Amniotic epithelial cell (primary cell): ENCODE data around the gene GAP43.
A peak's percentile ranks its signal among the peaks of the same experiment; 100 is the strongest.
"Not testable (repeated sequence)": the region's sequence is repeated elsewhere in the genome, so short reads cannot be mapped to it uniquely, and the experiment has no call there.

ENCODE experiments used
- DNase-seq: peaks from one replicate; pipeline ENCODE4 v3.0.0-alpha.2; 2010; ENCODE audit warnings: low read depth

GAP43 gene

DNA sequence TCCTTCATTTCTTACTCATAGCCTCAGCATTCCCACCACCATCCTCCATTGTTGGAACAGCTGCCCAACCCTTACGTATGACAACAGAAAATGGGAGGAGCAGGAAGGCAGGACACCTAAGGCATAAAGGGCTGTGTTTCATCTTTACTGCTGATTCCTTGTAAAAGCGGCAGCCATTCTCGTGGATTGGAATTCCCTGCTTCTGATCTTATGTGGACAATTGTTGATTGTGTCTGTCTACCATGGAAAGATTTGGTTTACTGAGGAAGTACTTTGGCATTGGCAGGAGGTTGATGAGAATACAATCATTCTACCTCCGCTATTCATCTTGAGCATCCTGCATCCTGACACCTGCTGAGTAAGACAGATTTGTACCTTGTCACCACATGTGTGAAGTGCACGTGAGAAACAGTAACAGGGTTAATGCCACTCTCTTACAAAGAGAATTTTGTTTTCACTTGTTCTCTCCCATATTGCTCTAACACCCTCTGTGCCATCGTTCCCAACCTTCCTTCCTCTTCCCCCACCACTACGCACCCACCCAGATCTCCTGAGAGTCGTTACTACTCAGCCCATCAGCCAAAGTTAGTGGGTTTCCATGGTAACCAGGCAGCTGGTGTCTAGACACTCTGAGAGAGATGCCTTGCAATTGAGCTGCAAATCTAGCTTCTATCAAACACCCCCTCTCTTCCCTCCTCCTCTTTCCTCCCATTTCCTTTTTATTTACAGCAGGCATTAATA lies 75.7 kb downstream of the GAP43 start:
- DNase-seq = peak; percentile 24

DNA sequence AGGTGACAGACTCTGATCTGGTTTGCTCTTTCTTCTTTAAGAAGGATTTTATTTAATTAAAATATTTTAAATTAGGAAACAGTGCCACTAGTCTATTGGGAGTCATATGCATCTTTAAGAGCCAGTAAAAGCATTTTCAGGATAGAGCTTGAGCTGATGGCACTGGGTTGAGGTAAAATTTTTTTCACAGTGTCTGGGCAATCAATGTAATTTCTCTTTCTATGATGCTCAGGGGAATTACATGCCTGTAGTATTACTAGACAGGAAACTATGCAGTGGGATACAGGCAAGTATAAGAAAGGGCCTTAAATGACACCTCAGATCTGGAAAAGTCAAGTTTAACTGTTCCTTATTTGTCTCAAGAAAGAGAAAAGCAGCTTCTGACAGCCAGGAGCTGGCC lies 76.4 kb downstream of the GAP43 start:
- no peak for DNase-seq

GRCh38 chr3:115702598-115702997 lies 79.3 kb downstream of the GAP43 start:
- DNase-seq = no peak

GRCh38 chr3:115704661-115705338 lies 81.5 kb downstream of the GAP43 start:
- peak; percentile 64 for DNase-seq

DNA sequence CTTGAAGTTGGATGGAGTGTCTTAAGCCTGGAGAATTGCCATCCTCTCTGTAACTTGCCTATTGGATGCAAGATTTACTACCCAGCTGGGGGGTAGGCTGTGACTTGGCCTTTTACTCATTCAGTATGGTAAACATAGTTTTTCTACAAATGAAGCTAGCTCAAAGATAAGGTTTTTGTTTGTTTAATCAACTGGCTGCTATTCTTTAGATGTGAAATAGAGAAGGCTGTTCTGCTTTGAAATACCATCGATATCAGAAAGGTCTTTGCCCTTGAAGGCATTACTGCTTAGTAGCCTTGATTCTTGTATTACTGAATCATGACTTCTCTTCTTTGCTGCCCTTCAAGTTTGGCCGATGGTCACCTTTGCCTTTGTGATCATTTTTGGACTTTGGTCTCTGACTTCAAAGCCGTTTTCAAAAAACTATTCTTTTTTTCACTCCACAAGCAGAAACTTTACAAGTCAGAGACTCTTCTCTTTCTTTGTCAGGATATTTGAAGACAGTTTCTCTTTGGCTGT lies 83.1 kb downstream of the GAP43 start:
- DNase-seq = no peak

GRCh38 chr3:115708540-115708939 lies 85.2 kb downstream of the GAP43 start:
- DNase-seq = no peak

DNA sequence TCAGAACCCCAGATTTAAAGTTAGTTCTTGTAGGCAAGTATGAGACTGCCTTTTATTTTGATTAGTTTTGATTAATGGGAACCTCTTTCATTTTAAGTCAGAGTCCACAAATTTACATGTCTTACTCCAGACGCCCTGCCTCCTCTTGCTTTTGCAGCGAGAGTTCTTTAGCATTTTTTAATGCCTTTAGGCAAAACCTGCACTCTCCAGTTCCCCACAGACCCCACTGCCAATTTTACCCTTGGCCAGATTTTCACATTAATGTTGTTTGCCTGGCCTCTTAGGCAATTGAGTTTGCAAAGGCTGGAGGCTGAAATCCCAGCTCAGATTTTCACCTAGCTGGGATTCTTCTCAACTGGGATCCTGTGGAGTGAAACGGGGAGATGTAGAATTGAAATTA lies 85.8 kb downstream of the GAP43 start:
- no peak for DNase-seq

GRCh38 chr3:115709931-115710330 lies 86.6 kb downstream of the GAP43 start:
- DNase-seq = peak; percentile 12

- peak; percentile 33 for DNase-seq
Observed at GRCh38 chr3:115710799-115711198, 87.5 kb downstream of the GAP43 start.

- DNase-seq = no peak
Observed at GRCh38 chr3:115712871-115713270, 89.6 kb downstream of the GAP43 start.

GRCh38 chr3:115713284-115713683 lies 90.0 kb downstream of the GAP43 start:
- no peak for DNase-seq

DNA sequence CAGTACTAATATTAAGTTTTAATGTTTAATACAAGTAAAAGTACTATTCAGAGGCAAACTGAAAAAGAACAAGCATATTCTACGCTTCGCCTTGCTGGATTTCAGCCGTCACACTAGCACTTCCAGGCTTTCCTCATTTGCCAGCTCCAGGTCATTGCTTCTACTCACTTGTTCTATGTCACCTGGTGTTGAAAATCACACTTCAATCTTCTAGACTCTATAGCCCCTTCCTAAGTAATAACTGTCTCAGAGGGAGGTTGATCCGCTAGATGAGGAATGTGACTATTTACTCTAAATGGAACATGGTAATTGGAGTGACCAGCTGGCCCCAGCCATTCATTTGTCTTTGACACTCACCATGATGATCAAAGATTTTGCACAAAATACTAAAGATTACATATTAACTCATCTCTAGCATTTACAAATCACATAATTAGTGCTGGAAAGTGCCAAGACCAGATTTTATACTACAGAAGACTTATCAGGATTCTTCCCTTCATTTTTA lies 92.0 kb downstream of the GAP43 start:
- no peak for DNase-seq

DNA sequence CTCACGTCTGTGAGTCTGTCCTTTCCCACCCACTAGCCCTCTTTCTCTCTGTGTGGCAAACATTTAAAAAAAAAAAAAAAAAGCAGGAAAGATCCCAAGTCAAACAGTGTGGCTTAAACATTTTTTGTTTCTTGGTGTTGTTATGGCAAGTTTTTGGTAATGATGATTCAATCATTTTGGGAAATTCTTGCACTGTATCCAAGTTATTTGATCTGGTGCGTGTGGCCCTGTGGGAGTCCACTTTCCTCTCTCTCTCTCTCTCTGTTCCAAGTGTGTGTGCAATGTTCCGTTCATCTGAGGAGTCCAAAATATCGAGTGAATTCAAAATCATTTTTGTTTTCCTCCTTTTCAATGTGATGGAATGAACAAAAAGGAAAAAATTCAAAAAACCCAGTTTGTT lies 97.7 kb downstream of the GAP43 start:
- no peak for DNase-seq

DNA sequence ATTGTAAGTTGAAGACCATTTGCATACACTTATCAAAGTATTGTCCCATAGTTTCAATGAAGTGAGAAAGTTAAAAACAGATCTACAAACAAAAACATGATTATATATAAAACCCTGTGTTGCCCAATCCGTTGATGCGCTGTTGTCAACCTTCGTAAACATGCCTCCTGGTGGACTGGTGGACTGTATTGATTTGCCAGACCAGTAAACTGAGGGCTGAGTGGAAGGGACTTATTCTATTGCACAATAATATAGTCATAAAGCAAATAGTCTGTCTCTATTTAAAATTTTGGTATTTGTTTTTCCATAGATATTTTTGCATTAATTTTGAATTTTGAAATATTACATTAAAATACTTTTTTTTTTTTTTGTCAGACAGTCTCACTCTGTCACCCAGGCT lies 102.5 kb downstream of the GAP43 start:
- DNase-seq = no peak

- DNase-seq = no peak
Observed at GRCh38 chr3:115727135-115727534, 103.8 kb downstream of the GAP43 start.

DNA sequence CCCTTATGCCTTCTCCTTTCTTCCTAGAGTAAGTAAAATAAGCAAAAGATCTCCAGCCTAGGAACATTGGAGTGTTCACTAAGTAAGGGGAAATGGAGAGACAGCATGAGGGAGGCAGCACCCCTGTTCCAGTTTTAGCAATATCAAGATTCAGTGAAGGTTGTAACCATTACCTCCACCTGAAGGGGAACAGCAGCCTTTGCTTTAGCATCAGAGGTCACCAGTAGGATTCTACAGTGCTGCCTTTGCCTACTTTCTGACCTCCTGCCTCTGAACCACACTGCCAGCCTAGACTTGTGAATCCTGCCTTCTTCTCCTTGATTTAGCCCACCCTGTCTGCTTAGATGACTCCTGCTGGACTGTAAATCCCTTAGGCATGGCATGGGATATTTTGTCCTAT lies 104.7 kb downstream of the GAP43 start:
- no peak for DNase-seq

DNA sequence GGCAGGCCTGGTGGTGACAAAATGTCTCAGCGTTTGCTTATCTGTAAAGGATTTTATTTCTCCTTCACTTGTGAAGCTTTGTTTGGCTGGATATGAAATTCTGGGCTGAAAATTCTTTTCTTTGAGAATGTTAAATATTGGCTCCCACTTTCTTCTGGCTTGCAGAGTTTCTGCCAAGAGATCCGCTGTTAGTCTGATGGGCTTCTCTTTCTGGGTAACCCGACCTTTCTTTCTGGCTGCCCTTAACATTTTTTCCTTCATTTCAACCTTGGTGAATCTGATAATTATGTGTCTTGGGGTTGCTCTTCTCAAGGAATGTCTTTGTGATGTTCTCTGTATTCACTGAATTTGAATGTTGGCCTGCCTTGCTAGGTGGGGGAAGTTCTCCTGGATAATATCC lies 113.0 kb downstream of the GAP43 start:
- DNase-seq = not testable (repeated sequence)

GRCh38 chr3:115741650-115742049 lies 118.3 kb downstream of the GAP43 start:
- no peak for DNase-seq

- DNase-seq = not testable (repeated sequence)
Observed at GRCh38 chr3:115744516-115744915, 121.2 kb downstream of the GAP43 start.

DNA sequence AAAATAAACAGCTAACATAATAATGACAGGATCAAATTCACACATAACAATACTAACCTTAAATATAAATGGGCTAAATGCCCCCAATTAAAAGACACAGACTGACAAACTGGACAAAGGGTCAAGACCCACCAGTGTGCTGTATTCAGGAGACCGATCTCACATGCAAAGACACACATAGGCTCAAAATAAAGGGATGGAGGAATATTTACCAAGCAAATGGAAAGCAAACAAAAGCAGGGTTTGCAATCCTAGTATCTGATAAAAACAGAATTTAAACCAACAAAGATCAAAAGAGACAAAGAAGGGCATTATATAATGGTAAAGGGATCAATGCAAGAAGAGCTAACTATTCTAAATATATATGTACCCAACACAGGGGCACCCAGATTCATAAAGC lies 129.7 kb downstream of the GAP43 start:
- DNase-seq = not testable (repeated sequence)

DNA sequence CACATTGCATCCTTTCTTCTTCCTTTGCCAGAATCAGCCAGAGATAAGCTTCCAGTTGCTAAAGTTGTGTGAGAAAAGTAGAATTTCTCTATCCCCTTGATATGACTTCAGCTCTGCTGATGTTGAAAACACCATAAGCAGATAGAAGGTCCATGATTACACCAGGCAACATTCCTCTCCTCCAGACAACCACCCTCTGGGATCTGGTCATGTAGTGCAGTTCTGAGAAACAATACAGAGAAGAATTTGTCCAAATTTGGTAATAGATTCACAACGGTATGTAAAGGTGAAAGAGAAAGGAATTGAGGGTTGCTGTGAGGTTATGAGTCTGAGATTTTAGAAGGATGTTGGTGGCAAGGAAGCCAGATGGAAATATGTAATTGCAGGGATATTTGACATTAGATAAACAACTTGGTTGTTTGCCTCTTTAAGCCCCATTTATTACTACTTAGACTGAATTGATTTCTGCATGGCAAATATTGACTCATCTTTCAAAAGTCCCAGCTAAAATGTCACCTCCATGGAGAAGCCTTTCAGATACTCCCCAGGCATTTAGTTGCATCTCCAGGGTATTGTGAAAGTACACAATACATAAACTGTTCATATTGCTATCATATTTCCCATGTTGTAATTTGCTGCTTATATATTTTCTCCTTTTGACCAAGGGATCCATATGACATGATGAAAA lies 134.9 kb downstream of the GAP43 start:
- peak; percentile 40 for DNase-seq

DNA sequence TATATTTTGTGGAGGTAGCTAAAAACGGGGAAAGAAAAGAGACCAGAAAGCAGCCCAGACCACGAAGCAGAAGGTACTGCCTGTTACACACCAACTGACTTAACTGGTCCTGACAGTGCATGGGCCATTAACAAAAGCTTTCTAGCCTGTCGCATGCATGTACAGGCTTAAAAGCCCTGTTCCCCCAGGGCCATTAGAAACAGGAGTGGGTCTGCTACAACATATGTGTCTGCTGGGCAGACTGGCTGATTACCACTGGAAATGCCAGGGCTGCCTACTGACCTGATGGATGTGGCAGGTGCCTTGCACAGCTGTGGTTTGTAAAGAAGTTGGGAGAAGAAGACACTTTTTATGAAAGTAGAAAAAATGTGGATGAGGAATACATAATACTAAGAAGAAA lies 137.4 kb downstream of the GAP43 start:
- no peak for DNase-seq

DNA sequence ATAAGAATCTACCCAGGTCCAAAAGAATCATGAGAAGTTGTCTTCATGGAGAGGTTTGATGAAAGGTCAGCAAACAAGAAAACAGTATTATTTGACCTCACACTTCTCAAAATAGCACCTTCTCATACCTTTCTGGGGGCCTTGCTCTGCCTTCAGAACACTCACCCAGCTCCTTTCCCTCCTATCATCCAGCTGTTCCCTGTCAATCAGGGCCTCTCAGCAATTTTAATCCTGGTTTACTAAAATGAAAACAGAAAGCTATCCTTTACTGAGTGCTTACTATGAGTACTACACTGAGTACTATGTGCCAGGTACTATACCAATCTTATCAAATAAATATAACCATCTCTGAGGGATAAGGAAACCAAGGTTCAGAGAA lies 138.6 kb downstream of the GAP43 start:
- no peak for DNase-seq
